HepG2 (cell line): ENCODE measurements around the gene ZFP36. TPM values are rescaled to one million over a fixed set of nuclear protein-coding genes. Genes with fewer than 3 reads are reported as not detected.

Experiments used
- ATAC-seq: fragments of 200-7000 bp; cut with Tn5 transposase; 3 replicates; pipeline ENCODE4 v1.9.1; 2020; ENCODE audit warnings: mild to moderate bottlenecking, moderate library complexity
- BruUV-seq: library from RNA; stranded (reverse); fragments of 400-500 nt; replicated peaks from 2 replicates; lab custom pipeline; 2021; lab: Mats Ljungman, UMichigan
- CTCF ChIA-PET: fragments of 300-600 bp; formaldehyde crosslinking; extraction: SDS; loops from one replicate; lab custom pipeline; 2021; ENCODE audit warnings: low total read pairs, inconsistent platforms, low intra/inter-chr PET ratio; lab: Yijun Ruan, JAX
- POLR2A ChIA-PET: fragments of 350-600 bp; sonication (Branson Sonifier 250); formaldehyde crosslinking; loops from one replicate; lab custom pipeline; 2020; ENCODE audit warnings: antibody characterized with exemption, inconsistent platforms; lab: Yijun Ruan, JAX
- DNase-seq: peaks from one replicate; pipeline ENCODE4 v3.0.0-alpha.2; 2015; ENCODE audit warnings: low spot score
- FAIRE-seq: peaks from 3 replicates; lab custom pipeline; 2011; peaks lifted over from hg19 to GRCh38; lab: Jason Lieb, UNC
- H2AFZ ChIP-seq: one replicate; pipeline ENCODE4 v1.6.1; 2011; ENCODE audit warnings: low read length, inconsistent platforms
- H3K27ac ChIP-seq: fragments of 300-600 bp; 3 replicates; pipeline ENCODE4 v1.8.0; 2011; ENCODE audit warnings: mixed run types, mild to moderate bottlenecking, mixed read lengths, low read length, inconsistent platforms; ENCODE audit not compliant: insufficient read depth; ENCODE audit errors: extremely low read length
- H3K27me3 ChIP-seq, 2 experiments: fragments of 200-600 bp in 1 of 2; 2 replicates in 1 of 2; 3 replicates in 1 of 2; pipeline versions ENCODE4 v1.6.0 to v1.8.0; 2011; ENCODE audit warnings: low read length in 2 of 2, mild to moderate bottlenecking in 2 of 2, moderate library complexity in 2 of 2, inconsistent platforms in 1 of 2; ENCODE audit not compliant: insufficient read depth in 2 of 2, control insufficient read depth in 1 of 2
- H3K36me3 ChIP-seq, 2 experiments: fragments of 200-600 bp in 1 of 2; replicated peaks in 1 of 2; 2 replicates in 1 of 2; 3 replicates in 1 of 2; pipeline versions ENCODE4 v1.5.1 to v1.8.0; 2011; ENCODE audit warnings: low read length in 2 of 2, inconsistent platforms in 1 of 2; ENCODE audit not compliant: insufficient read depth in 2 of 2, control insufficient read depth in 1 of 2
- H3K4me1 ChIP-seq: 2 replicates; pipeline ENCODE4 v1.5.1; 2012; ENCODE audit warnings: low read length, inconsistent platforms; ENCODE audit not compliant: insufficient read depth
- H3K4me2 ChIP-seq: 2 replicates; pipeline ENCODE4 v1.6.0; 2011; ENCODE audit warnings: low read depth, low read length, inconsistent platforms
- H3K4me3 ChIP-seq, 3 experiments: fragments of 200-600 bp in 1 of 3; sonication (generic), shearing (Covaris generic) in 1 of 3; replicated peaks in 1 of 3; 2 replicates each; pipeline ENCODE4 v1.5.1; 2011 to 2016; ENCODE audit warnings: low read length in 3 of 3, inconsistent platforms in 2 of 3, low read depth in 2 of 3, mild to moderate bottlenecking in 2 of 3, control low read depth in 1 of 3, mixed read lengths in 1 of 3; ENCODE audit not compliant: insufficient read depth in 1 of 3
- H3K79me2 ChIP-seq: one replicate; pipeline ENCODE4 v1.6.1; 2011; ENCODE audit warnings: low read length, inconsistent platforms; ENCODE audit not compliant: insufficient read depth
- H3K9ac ChIP-seq: 2 replicates; pipeline ENCODE4 v1.6.0; 2011; ENCODE audit warnings: mild to moderate bottlenecking, low read depth, low read length, inconsistent platforms; ENCODE audit not compliant: insufficient read depth
- H3K9me3 ChIP-seq: 2 replicates; pipeline ENCODE4 v1.5.1; 2012; ENCODE audit warnings: mild to moderate bottlenecking, low read length
- H4K20me1 ChIP-seq: 2 replicates; pipeline ENCODE4 v1.6.0; 2011; ENCODE audit warnings: inconsistent platforms, mild to moderate bottlenecking, low read length, moderate library complexity; ENCODE audit not compliant: insufficient read depth
- ELF1 ChIP-seq: sonication (generic); formaldehyde crosslinking; IDR thresholded peaks from 2 replicates; pipeline ENCODE4 v1.4.0; 2020; ENCODE audit warnings: missing genetic modification reagents
- HOXA9 ChIP-seq: sonication (generic); formaldehyde crosslinking; IDR thresholded peaks from 2 replicates; pipeline ENCODE4 v1.8.1; 2022; ENCODE audit warnings: missing genetic modification reagents, mild to moderate bottlenecking, moderate library complexity, borderline replicate concordance
- MAX ChIP-seq: IDR thresholded peaks from 2 replicates; pipeline ENCODE4 v1.6.1; 2012; ENCODE audit warnings: inconsistent platforms
- MLX ChIP-seq: IDR thresholded peaks from 2 replicates; pipeline ENCODE4 v1.6.1; 2016
- NBN ChIP-seq: fragments of 450-650 bp; conservative IDR thresholded peaks from 2 replicates; pipeline ENCODE4 v1.6.1; 2017
- NONO ChIP-seq, 2 experiments: fragments of 450-650 bp in 1 of 2; sonication (generic) in 1 of 2; formaldehyde crosslinking in 1 of 2; IDR thresholded peaks in 1 of 2; conservative IDR thresholded peaks in 1 of 2; 2 replicates each; pipeline versions ENCODE4 v1.6.1 to v1.8.0; 2017 to 2022; ENCODE audit warnings: mild to moderate bottlenecking in 1 of 2, missing genetic modification reagents in 1 of 2, moderate library complexity in 1 of 2
- RORA ChIP-seq: sonication (generic); formaldehyde crosslinking; IDR thresholded peaks from 2 replicates; pipeline ENCODE4 v1.5.0; 2020; ENCODE audit warnings: mild to moderate bottlenecking, missing genetic modification reagents, moderate library complexity
- U2AF1 ChIP-seq: fragments of 200-400 bp; formaldehyde crosslinking; optimal IDR thresholded peaks from 2 replicates; pipeline ENCODE3; 2017; ENCODE audit warnings: mild to moderate bottlenecking, low read depth, low read length
- ZNF124 ChIP-seq: sonication (generic); formaldehyde crosslinking; IDR thresholded peaks from 2 replicates; pipeline ENCODE4 v1.4.0; 2020; ENCODE audit warnings: missing genetic modification reagents
- ZNF225 ChIP-seq: sonication (generic); formaldehyde crosslinking; IDR thresholded peaks from 2 replicates; pipeline ENCODE4 v1.4.0; 2020; ENCODE audit warnings: mild to moderate bottlenecking, missing genetic modification reagents
- ZNF274 ChIP-seq: sonication (generic); formaldehyde crosslinking; IDR thresholded peaks from 2 replicates; pipeline ENCODE4 v1.5.1; 2020; ENCODE audit warnings: mild to moderate bottlenecking, missing genetic modification reagents
- ZNF318 ChIP-seq: sonication (generic); formaldehyde crosslinking; IDR thresholded peaks from 2 replicates; pipeline ENCODE4 v1.4.0; 2020; ENCODE audit warnings: mild to moderate bottlenecking, missing genetic modification reagents
- ZNF329 ChIP-seq: sonication (generic); formaldehyde crosslinking; IDR thresholded peaks from 2 replicates; pipeline ENCODE4 v1.9.0; 2021; ENCODE audit warnings: low read depth, mild to moderate bottlenecking, missing genetic modification reagents
- ZNF772 ChIP-seq: sonication (generic); formaldehyde crosslinking; IDR thresholded peaks from 2 replicates; pipeline ENCODE4 v1.5.0; 2020; ENCODE audit warnings: mild to moderate bottlenecking, missing genetic modification reagents
- WGBS: methylation state at CpG from one replicate; pipeline ENCODE4 v1.1.6; 2017; ENCODE audit warnings: low lambda C conversion rate; 5-methylcytosine and 5-hydroxymethylcytosine counted together
- in situ Hi-C: cut with HindIII; loops from 2 replicates; pipeline ENCODE4 v1.10.0; 2017; ENCODE audit warnings: low pct_unique_long_range_greater_than_20kb; ENCODE audit not compliant: extremely low pct_ligation_motif_present
- intact Hi-C: fragments of 100-400 bp; cut with micrococcal nuclease; formaldehyde crosslinking; loops from one replicate; pipeline ENCODE4 v1.10.0; 2022; ENCODE audit not compliant: unreplicated experiment
- polyA plus RNA-seq, 8 experiments: library from polyadenylated mRNA; depleted of rRNA in 3 of 8; stranded (reverse) in 7 of 8; unstranded in 1 of 8; fragments of >200 nt; fragmentation: Illumina TruSeq in 4 of 8; extraction: Trizol in 4 of 8; gene quantifications; 2 replicates each; pipeline versions ENCODE4 v1.2.1 to v1.2.3, GENCODE V29; 2011 to 2016; ENCODE audit warnings: low read depth in 4 of 8, missing spikeins in 1 of 8, mixed read lengths in 1 of 8; ENCODE audit not compliant: insufficient read depth in 1 of 8
- total RNA-seq, 5 experiments: library from RNA; depleted of rRNA; stranded (reverse); fragments of >200 nt; fragmentation: Illumina TruSeq; extraction: Trizol; gene quantifications; 2 replicates each; pipeline ENCODE4 v1.2.3, GENCODE V29; 2016; ENCODE audit warnings: low read depth in 1 of 5
- TF ChIP-seq, protein P1 (sequence below): sonication (generic); formaldehyde crosslinking; IDR thresholded peaks from 2 replicates; pipeline ENCODE4 v1.4.0; 2020; ENCODE audit warnings: low read depth, mild to moderate bottlenecking, missing genetic modification reagents

Gene ZFP36
- total and polyA plus RNA-seq, 2 of the 13 experiments (the other 11 are each of a cell fraction or from before 2014, with no cell fraction given), result 1.4 to 1.7 TPM

DNA sequence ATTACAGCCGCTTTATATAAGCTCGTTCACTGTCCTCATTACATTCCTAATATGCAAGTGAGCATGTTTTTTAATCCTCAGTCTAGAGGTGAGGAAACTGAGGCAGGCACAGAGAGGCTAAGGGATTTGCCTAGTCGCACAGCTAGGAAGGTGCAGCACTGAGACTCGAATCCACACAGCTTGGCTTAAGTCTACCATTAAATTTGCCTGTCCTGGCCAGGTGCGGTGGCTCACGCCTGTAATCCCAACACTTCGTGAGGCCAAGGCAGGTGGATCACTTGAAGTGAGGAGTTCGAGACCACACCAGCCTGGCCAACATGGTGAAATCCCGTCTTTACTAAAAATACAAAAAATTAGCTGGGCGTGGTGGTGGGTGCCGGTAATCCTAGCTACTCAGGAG lies 21.1 kb downstream of the ZFP36 start:
- Histone ChIP-seq H3K36me3 (peaks cover 4 to 5% of the 10 kb centered on the region in 2 experiments; a peak in 3 of 5 replicates), H3K27me3 (no peaks in the 10 kb centered on the region), H3K4me1 (peaks cover 46% of the 10 kb centered on the region), H3K4me2 (peak overlapping the region; percentile 99), H3K9me3 (no peaks in the 10 kb centered on the region), H3K79me2 (no peaks in the 10 kb centered on the region), H3K9ac (peak overlapping the region; percentile 70; the same call in 1 of the 2 replicates), H3K4me3 (peak overlapping the region in 1 of 3 experiments; percentile 72; a peak in 1 of 6 replicates), H2AFZ (no peak overlapping the region), H3K27ac (peak overlapping the region; percentile 62), H4K20me1 (peaks cover 3% of the 10 kb centered on the region; the same call in 1 of the 2 replicates)
- in situ Hi-C loops (no loop called here), intact Hi-C loops (no loop called here)
- ChIA-PET POLR2A (interaction anchor here (1.0 to 5.7 kb wide), 10 partner anchors 8 to 36 kb away, joined by 3 to 44 read pairs (median 18); partner anchors contain the start of genes MED29, PAF1, PLEKHG2 and RPS16), CTCF (no interaction called here)
- FAIRE-seq, result no peak
- no peak for ATAC-seq
- DNase-seq, result no peak
- no TSS peak for BruUV-seq
- whole genome bisulfite sequencing, result 82% methylated on average over 11 of the region's 11 CpGs
- TF ChIP-seq ZNF329 (CRISPR knock-in tag) (no peak), ZNF274 (CRISPR knock-in tag) (no peak), NONO (IDR thresholded peaks at IDR 0.05) (no peak), NONO (CRISPR knock-in tag; conservative IDR thresholded peaks at IDR 0.05) (no peak; the same call in 1 of the 2 replicates), ZNF225 (CRISPR knock-in tag) (no peak), ZNF124 (no peak), ZNF318 (0 out of 2 replicates have a peak, but pooled peaks have one; percentile 52), MAX (0 out of 2 replicates have a peak, but pooled peaks have one; percentile 20), RORA (no peak), NBN (no peak), ZNF772 (CRISPR knock-in tag) (no peak), U2AF1 (no peak), HOXA9 (no peak), ELF1 (CRISPR knock-in tag) (no peak), MLX (no peak)
- TF ChIP-seq, protein P1, sequence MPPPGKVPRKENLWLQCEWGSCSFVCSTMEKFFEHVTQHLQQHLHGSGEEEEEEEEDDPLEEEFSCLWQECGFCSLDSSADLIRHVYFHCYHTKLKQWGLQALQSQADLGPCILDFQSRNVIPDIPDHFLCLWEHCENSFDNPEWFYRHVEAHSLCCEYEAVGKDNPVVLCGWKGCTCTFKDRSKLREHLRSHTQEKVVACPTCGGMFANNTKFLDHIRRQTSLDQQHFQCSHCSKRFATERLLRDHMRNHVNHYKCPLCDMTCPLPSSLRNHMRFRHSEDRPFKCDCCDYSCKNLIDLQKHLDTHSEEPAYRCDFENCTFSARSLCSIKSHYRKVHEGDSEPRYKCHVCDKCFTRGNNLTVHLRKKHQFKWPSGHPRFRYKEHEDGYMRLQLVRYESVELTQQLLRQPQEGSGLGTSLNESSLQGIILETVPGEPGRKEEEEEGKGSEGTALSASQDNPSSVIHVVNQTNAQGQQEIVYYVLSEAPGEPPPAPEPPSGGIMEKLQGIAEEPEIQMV, result 0 out of 2 replicates have a peak, but pooled peaks have one; percentile 29
